ENCODE data around the gene FHAD1. TPM values are rescaled to one million over a fixed set of nuclear protein-coding genes. Genes with fewer than 3 reads are reported as not detected.

The FHAD1 gene
- total and polyA plus RNA-seq, 2 donors (not counting 3 experiments of a cell fraction or from before 2014, with no cell fraction given), result 0.04 to 0.69 TPM

GRCh38 chr1:15262706-15263105 is 15.7 kb downstream of the FHAD1 start:
- Histone ChIP-seq H4K20me1 (replicated peaks; ENCODE audit: control insufficient read depth, extremely low read depth, insufficient read depth, low read length) (no peaks in the 10 kb centered on the region), H3K9ac (replicated peaks; ENCODE audit: extremely low read depth, insufficient read depth, low read length) (no peak overlapping the region), H3K27me3 (ENCODE audit: control insufficient read depth in 2 of 2, insufficient read depth in 2 of 2, low read length in 2 of 2) (peaks cover 0 to 5% of the 10 kb centered on the region in 2 experiments), H3K36me3 (ENCODE audit: control insufficient read depth in 2 of 2, extremely low read depth in 1 of 2, insufficient read depth in 2 of 2, low read length in 2 of 2) (no peaks in the 10 kb centered on the region), H3K9me3 (replicated peaks; ENCODE audit: control insufficient read depth, insufficient read depth, low read length) (no peaks in the 10 kb centered on the region), H3K79me2 (ENCODE audit: control insufficient read depth, insufficient read depth, low read length) (no peaks in the 10 kb centered on the region), H3K27ac (ENCODE audit: insufficient read depth, low read depth, low read length) (no peak overlapping the region), H3K4me2 (ENCODE audit: insufficient read depth, low read length) (no peak overlapping the region), H3K4me3 (replicated peaks in 1 of 3; ENCODE audit: insufficient read depth in 1 of 3, low read depth in 1 of 3, low read length in 3 of 3) (no peak overlapping the region), H3K9me1 (replicated peaks; ENCODE audit: control insufficient read depth, extremely low read depth, insufficient read depth, low read length) (no peaks in the 10 kb centered on the region), H2AFZ (ENCODE audit: low read depth, low read length) (no peak overlapping the region), H3K4me1 (ENCODE audit: control insufficient read depth, extremely low read depth, insufficient read depth, low read length) (peaks cover 23% of the 10 kb centered on the region)
- BruUV-seq (replicated peaks), result no TSS peak
- TF ChIP-seq FOS (IDR thresholded peaks at IDR 0.05; ENCODE audit: borderline replicate concordance, insufficient read depth, low read length) (no peak), GATA2 (IDR thresholded peaks at IDR 0.05; ENCODE audit: insufficient read depth, insufficient read length, low read depth, low read length) (no peak), JUN (IDR thresholded peaks at IDR 0.05; ENCODE audit: borderline replicate concordance, insufficient read depth, insufficient read length, low read depth) (no peak), EZH2 (IDR thresholded peaks at IDR 0.05; ENCODE audit: borderline replicate concordance, low read depth, low read length, severe bottlenecking) (no peak), CTCF (IDR thresholded peaks at IDR 0.05; ENCODE audit: extremely low read depth in 1 of 2, insufficient read depth in 1 of 2, low read depth in 1 of 2, low read length in 2 of 2) (no peak), MYC (IDR thresholded peaks at IDR 0.05; ENCODE audit: low read depth, low read length) (no peak), POLR2A (IDR thresholded peaks at IDR 0.05; ENCODE audit: low read depth, low read length) (no peak), POLR2AphosphoS5 (IDR thresholded peaks at IDR 0.05; ENCODE audit: insufficient read depth, low read depth, low read length) (no peak)
- TF ChIP-seq, protein P1, sequence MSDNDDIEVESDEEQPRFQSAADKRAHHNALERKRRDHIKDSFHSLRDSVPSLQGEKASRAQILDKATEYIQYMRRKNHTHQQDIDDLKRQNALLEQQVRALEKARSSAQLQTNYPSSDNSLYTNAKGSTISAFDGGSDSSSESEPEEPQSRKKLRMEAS (IDR thresholded peaks at IDR 0.05; ENCODE audit: insufficient read depth, insufficient read length), result no peak
- POLR2A ChIA-PET, result no interaction called here
- CTCF ChIA-PET, result interaction anchor here (2.2 to 4.3 kb wide), 2 partner anchors 110 to 134 kb away, joined by 9 to 25 read pairs; partner anchors contain the start of gene TMEM51
- no peak for DNase-seq (ENCODE audit: low read depth, low spot score)
- FAIRE-seq, result no peak
- dilution Hi-C loops (cut with MboI; ENCODE audit: extremely low pct_ligation_motif_present, low sequenced_read_pairs) (no loop called here), intact Hi-C loops (cut with micrococcal nuclease) (no loop called here)

Data from endothelial cell of umbilical vein (primary cell).